ENCODE results near the gene PAX6. TPM values are rescaled to one million over a fixed set of nuclear protein-coding genes. Genes with fewer than 3 reads are reported as not detected.
A peak's percentile ranks its signal among the peaks of the same experiment; 100 is the strongest.

PAX6 gene
- total RNA-seq, 4 donors from 2014 or later, result 0.08 to 1.1 (median 0.55) TPM

GRCh38 chr11:31798554-31799434 lies 12.3 kb downstream of the PAX6 start:
- H3K27ac ChIP-seq, result no peak overlapping the region
- WGBS, 2 donors (ENCODE audit: low coverage in 1 of 2), result 0 to 2% methylated on average over 1 to 18 of the region's 60 CpGs
- TF ChIP-seq EP300 (IDR thresholded peaks at IDR 0.05) (no peak), POLR2A (IDR thresholded peaks at IDR 0.05) (no peak), POLR2AphosphoS5 (IDR thresholded peaks at IDR 0.05) (no peak), CTCF (IDR thresholded peaks at IDR 0.05) (no peak)
- H3K9me3 ChIP-seq, result no peaks in the 10 kb centered on the region
- no peaks in the 10 kb centered on the region for H3K36me3 ChIP-seq
- peaks cover 0 to 28% (median 14%) of the 10 kb centered on the region in 3 donors for H3K4me1 ChIP-seq
- H3K27me3 ChIP-seq, result peaks cover 77% of the 10 kb centered on the region
- ATAC-seq, result no peak
- peak overlapping the region in 1 of 2 donors; percentile 26 for H3K4me3 ChIP-seq

- no peak overlapping the region for H3K27ac ChIP-seq
- TF ChIP-seq POLR2A (IDR thresholded peaks at IDR 0.05) (no peak), EP300 (IDR thresholded peaks at IDR 0.05) (no peak)
- H3K9me3 ChIP-seq, result no peaks in the 10 kb centered on the region
- no peaks in the 10 kb centered on the region for H3K36me3 ChIP-seq
- WGBS, 2 donors (ENCODE audit: low coverage in 1 of 2), result 15% methylated on average over 14 of the region's 21 CpGs; no CpG with 5 or more reads in 1 of the 2 donors
- no peak for ATAC-seq
- peak overlapping the region in 1 of 2 donors; percentile 26 for H3K4me3 ChIP-seq
- peaks cover 70% of the 10 kb centered on the region for H3K27me3 ChIP-seq
- H3K4me1 ChIP-seq, result peaks cover 0 to 28% (median 14%) of the 10 kb centered on the region in 3 donors
Measured at GRCh38 chr11:31798057-31798553, 13.0 kb downstream of the PAX6 start.

- ATAC-seq, result no peak
- 24 to 39% methylated on average over 5 to 16 of the region's 31 CpGs for WGBS, 2 donors (ENCODE audit: low coverage in 1 of 2)
- H3K27me3 ChIP-seq, result peaks cover 63% of the 10 kb centered on the region
- TF ChIP-seq POLR2AphosphoS5 (IDR thresholded peaks at IDR 0.05), result no peak
- no peak for TF ChIP-seq EP300 (IDR thresholded peaks at IDR 0.05)
- H3K27ac ChIP-seq, result no peak overlapping the region
- no peaks in the 10 kb centered on the region for H3K36me3 ChIP-seq
- H3K4me3 ChIP-seq, result no peak overlapping the region
- H3K9me3 ChIP-seq, result no peaks in the 10 kb centered on the region
- peaks cover 0 to 31% (median 14%) of the 10 kb centered on the region in 3 donors for H3K4me1 ChIP-seq
Measured at GRCh38 chr11:31797190-31798056, 13.7 kb downstream of the PAX6 start.

- H3K9me3 ChIP-seq, result no peaks in the 10 kb centered on the region
- H3K27me3 ChIP-seq, result peaks cover 56% of the 10 kb centered on the region
- WGBS, 2 donors (ENCODE audit: low coverage in 1 of 2), result 25 to 45% methylated on average over 11 to 18 of the region's 19 CpGs
- H3K27ac ChIP-seq, result no peak overlapping the region
- TF ChIP-seq POLR2A (IDR thresholded peaks at IDR 0.05) (no peak), EP300 (IDR thresholded peaks at IDR 0.05) (no peak), CTCF (IDR thresholded peaks at IDR 0.05) (no peak), POLR2AphosphoS5 (IDR thresholded peaks at IDR 0.05) (no peak)
- peaks cover 0 to 38% (median 14%) of the 10 kb centered on the region in 3 donors for H3K4me1 ChIP-seq
- no peak overlapping the region for H3K4me3 ChIP-seq
- no peak for ATAC-seq
- no peaks in the 10 kb centered on the region for H3K36me3 ChIP-seq
Measured at GRCh38 chr11:31796499-31797189, 14.5 kb downstream of the PAX6 start.

GRCh38 chr11:31795706-31796498 lies 15.2 kb downstream of the PAX6 start:
- no peak for TF ChIP-seq POLR2AphosphoS5 (IDR thresholded peaks at IDR 0.05)
- no peak for TF ChIP-seq POLR2A (IDR thresholded peaks at IDR 0.05)
- TF ChIP-seq EP300 (IDR thresholded peaks at IDR 0.05), result no peak
- no peak for TF ChIP-seq CTCF (IDR thresholded peaks at IDR 0.05)
- ATAC-seq, result no peak
- H3K27ac ChIP-seq, result no peak overlapping the region
- peaks cover 48% of the 10 kb centered on the region for H3K27me3 ChIP-seq
- peaks cover 0 to 39% (median 14%) of the 10 kb centered on the region in 3 donors for H3K4me1 ChIP-seq
- no peaks in the 10 kb centered on the region for H3K36me3 ChIP-seq
- no peaks in the 10 kb centered on the region for H3K9me3 ChIP-seq
- H3K4me3 ChIP-seq, result no peak overlapping the region
- WGBS, 2 donors (ENCODE audit: low coverage in 1 of 2), result 80 to 100% methylated on average over 2 to 12 of the region's 22 CpGs
